B cell (primary cell): ENCODE measurements around the gene CFAP47.

Source experiments
- EZH2 ChIP-seq: IDR thresholded peaks from 2 replicates; pipeline ENCODE4 v1.6.1; 2012; ENCODE audit warnings: borderline replicate concordance, low read depth, mild to moderate bottlenecking, moderate library complexity, low read length; ENCODE audit not compliant: insufficient read depth, poor library complexity, severe bottlenecking
- TF ChIP-seq, protein P1 (sequence below): fragments of 200-600 bp; IDR thresholded peaks from one replicate; pipeline ENCODE4 v1.8.0; 2022; ENCODE audit warnings: antibody characterized with exemption, mild to moderate bottlenecking

DNA sequence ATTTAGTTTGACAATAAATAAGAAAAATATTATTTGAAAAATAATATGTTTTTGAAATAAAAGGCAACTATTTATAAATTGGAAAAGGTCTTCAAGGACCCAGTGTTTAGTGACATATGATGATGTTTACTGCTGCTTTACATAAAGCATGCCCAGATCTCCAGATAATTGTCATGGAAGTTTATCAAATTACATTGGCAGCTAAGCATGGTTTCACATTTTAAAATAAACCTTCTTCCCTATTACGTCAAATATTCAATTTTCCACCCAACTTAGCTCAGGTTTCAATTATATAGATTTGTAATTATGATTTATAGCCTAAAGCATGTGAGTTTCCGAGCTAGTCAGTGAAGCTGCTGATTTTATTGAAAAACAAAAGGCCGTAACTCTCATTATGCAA lies 417.2 kb downstream of the CFAP47 start:
- TF ChIP-seq, protein P1, sequence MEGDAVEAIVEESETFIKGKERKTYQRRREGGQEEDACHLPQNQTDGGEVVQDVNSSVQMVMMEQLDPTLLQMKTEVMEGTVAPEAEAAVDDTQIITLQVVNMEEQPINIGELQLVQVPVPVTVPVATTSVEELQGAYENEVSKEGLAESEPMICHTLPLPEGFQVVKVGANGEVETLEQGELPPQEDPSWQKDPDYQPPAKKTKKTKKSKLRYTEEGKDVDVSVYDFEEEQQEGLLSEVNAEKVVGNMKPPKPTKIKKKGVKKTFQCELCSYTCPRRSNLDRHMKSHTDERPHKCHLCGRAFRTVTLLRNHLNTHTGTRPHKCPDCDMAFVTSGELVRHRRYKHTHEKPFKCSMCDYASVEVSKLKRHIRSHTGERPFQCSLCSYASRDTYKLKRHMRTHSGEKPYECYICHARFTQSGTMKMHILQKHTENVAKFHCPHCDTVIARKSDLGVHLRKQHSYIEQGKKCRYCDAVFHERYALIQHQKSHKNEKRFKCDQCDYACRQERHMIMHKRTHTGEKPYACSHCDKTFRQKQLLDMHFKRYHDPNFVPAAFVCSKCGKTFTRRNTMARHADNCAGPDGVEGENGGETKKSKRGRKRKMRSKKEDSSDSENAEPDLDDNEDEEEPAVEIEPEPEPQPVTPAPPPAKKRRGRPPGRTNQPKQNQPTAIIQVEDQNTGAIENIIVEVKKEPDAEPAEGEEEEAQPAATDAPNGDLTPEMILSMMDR = no peak
- no peak for TF ChIP-seq EZH2
